ENCODE data around the gene CCDC40. TPM values are rescaled to one million over a fixed set of nuclear protein-coding genes. Genes with fewer than 3 reads are reported as not detected.
A peak's percentile ranks its signal among the peaks of the same experiment; 100 is the strongest.

The CCDC40 gene
- total RNA-seq, 1 experiment from 2014 or later, result 2.8 TPM

DNA sequence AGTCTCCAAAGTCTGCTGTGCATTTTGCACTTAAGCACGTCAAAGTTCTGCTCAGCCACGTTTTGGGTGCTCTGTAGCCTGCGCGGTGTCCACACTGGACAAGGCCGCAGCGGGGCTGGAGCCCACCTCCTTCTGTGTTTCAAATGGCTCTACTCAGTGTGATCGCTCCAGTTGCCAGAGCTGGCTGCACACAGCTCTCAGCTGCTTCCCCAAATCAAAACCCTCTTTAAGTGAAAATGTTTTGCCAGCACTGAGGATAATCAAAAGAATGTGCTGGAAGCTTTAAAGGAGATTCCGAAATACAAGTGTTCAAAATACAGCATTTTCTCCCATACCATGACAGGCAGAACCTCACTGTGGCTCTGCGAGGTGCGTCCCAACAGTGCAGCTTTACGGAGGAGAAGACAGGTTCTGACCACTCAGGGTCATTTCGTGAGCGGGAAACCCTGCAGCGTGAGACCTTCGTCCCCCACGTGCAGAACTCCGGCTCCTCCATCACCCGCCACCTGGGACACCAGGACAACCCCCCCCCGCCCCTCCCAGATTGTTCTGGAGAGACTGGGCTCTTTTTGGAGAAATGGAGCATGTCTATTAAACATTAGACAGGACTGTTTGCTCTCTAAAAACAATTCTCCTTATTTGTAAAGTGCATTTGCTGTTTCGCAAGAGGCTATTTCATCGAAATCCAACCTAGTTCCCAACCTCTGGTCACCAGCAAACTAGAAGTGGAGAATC, 17.4 kb upstream of the CCDC40 start:
- no peak for DNase-seq (ENCODE audit: low spot score)

DNA sequence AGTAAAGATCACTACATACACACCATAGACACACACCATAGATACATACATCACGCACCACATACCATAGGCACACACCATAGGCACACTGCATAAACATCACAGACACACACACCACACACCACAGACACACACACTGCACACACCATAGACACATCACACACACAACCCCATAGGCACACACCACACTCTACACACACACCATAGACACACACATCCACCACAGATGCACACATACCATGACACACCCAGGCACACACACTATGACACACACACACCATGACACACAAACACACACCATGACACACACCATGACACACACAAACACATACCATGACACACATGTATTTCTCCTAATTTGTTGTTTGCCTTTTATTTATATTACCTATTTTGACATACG, 14.8 kb upstream of the CCDC40 start:
- no peak for DNase-seq (ENCODE audit: low spot score)

GRCh38 chr17:80023481-80024205, 12.8 kb upstream of the CCDC40 start:
- no peak for DNase-seq (ENCODE audit: low spot score)

GRCh38 chr17:80024206-80024972, 12.1 kb upstream of the CCDC40 start:
- DNase-seq (ENCODE audit: low spot score), result no peak

GRCh38 chr17:80025140-80025539, 11.3 kb upstream of the CCDC40 start:
- DNase-seq (ENCODE audit: low spot score), result no peak

DNA sequence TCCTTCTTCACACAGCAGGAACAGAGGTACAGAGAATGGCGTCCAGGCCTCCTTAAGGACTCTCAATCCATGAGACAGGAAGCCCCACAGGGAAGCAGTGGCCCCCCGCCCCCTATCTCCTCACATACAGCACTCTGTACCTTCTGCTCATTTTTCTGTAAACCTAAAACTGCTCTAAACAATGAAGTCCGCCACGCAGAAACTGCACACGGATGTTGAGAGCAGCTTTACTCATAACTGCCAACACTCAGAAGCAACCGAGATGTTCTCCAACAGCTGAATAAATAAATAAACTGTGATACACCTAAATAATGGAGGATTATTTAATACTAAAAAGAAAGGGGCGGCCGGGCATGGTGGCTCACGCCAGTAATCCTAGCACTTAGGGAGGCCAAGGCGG, 10.6 kb upstream of the CCDC40 start:
- DNase-seq (ENCODE audit: low spot score), result no peak

GRCh38 chr17:80026359-80027042, 9.9 kb upstream of the CCDC40 start:
- no peak for DNase-seq (ENCODE audit: low spot score)

- DNase-seq (ENCODE audit: low spot score), result no peak
Measured at GRCh38 chr17:80027043-80027435, 9.4 kb upstream of the CCDC40 start.

DNA sequence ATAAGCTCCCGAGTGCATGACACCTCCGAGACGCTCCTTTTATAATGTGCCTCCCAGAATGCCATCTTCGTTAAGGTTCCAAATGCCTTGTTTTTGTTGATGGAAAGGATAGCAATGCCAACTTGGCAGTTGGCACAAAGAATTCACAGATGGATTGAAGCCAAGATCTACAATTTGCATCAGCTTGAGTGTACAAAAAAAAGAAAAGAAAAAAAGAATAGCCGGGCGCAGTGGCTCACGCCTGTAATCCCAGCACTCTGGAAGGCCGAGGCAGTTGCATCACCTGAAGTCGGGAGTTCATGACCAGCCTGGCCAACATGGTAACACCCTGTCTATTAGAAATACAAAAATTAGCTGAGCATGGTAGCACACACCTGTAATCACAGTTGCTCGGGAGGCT, 8.4 kb upstream of the CCDC40 start:
- DNase-seq (ENCODE audit: low spot score), result no peak

- DNase-seq (ENCODE audit: low spot score), result peak; percentile 93
Measured at GRCh38 chr17:80029258-80029974, 7.0 kb upstream of the CCDC40 start.

DNA sequence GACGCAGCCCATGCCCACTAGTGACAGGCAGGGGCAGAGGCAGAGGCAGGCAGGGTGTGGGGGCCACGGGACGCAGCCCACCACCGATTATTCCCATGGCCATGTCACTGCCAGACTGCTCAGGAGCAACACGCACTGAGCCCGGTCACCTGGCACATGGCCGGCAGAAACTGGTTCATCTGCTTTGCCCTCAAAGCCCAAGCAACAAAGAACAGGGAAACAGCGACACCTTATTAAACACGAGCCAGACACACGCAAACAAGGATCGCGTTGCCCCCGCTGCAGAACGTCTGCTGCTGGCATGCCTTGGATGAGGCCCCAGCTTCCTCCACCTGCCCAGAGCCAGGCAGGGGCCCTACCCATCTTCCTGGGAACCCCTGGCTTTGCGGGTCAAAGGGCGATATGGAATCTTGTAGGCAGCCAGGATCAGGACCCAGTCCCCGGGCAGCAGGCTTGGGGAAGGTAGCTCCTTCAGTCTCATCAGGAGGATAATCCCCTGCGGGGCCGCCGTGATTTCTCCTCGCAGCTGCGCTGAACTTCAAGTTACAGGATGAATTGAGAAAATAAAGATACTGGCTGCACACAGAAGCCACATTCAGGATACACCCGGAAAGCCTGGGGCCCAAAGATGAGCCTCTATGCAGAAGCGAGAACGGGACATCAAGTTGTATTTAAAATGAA, 5.6 kb upstream of the CCDC40 start:
- no peak for DNase-seq (ENCODE audit: low spot score)

DNA sequence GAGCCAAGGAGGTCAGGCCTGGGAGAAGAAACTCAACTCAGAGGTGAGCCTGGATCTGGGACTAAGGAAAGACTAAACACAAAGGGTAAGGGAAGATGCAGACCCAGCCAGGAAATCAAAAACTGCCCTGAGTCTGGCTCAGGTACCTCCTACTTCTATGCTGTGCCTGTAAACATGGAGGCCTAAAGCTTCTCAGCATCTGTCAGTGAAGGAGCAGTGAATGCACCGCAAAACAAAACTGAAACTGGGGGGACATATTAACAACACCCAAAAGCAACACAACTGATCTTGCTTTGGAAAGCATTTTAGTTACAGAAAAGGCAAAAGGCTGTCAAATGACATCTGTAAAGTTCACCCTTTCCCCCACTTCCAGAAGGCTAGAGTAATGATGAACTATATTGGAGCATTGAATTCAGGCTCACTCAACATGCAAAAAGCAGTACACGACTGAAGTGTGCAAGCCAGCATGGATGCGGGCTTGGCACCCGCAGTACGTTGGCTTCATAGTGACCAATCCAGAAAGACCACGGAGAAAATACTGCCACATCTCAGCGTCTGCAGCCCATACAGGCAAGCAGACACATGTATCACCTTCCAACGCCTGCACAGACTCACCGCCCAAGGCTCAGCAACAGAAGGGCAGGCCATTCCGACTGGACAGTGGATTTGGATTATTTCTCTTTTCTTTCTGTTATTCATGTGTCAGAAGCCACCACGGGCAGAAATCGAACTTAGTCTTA, 4.6 kb upstream of the CCDC40 start:
- no peak for DNase-seq (ENCODE audit: low spot score)

DNA sequence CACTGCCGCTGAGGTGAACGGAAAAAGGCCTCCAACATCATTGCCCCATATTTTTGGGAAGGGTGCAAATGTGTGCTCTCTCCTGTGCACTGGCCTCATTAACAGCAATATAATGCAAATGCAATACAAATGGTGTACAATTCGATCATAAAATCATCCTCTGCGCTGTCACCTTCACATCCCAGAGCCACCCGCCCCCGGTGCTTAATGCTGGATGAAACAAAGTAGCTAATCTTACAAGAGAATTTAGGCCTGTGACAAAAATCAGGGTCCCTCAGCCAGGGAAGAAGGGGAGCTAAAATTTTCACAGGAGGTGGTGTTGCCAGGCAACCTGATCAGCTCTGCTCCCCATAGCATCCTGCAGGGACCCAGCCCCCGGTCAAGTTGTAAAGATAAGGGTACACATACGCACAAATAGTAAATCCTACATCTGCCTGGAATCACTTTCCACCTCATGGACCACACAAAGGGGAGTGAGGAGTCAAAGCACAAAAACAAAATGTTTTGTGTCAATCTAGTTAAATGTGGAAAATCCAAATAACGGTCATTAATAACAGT, 3.7 kb upstream of the CCDC40 start:
- no peak for DNase-seq (ENCODE audit: low spot score)

DNA sequence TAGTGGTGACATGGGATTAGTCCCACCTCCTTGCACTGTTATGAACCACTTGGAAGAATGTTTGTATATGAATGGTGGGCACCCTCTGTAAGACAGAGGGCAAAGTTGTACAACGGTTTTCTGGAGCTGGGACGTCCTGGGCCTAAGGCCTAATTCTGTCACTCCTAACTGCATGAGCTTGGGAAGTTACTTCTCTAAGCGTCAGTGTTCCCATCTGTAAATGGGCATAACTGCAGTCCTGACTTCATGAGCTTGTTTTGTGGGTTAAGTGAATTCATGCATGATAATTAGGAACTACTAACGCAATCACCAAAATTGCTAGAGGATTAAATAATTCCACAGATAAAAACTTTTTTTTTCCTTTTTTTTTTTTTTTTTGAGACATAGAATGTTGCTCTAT, 2.6 kb upstream of the CCDC40 start:
- DNase-seq (ENCODE audit: low spot score), result no peak

GRCh38 chr17:80034791-80035686, 1.4 kb upstream of the CCDC40 start:
- no peak for DNase-seq (ENCODE audit: low spot score)

DNA sequence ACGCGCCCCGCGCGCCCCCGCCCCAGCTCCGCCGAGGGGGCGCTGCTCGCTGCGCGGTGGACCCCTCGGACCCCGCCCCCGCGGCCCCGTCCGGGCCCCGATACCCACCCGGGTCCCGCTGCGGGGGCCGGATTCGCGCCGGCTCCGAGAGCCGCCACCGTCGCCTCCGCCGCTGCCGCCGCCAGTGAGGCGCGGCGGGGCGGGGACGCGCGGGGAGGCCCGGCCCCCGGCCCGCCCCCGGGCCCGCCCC, 830 bp upstream of the CCDC40 start, which contains the start of gene TBC1D16:
TSS of gene TBC1D16 (minus strand) at position 186 of the 250 bp plus-strand sequence. CDS start 22,325 bp downstream, outside the sequence.
- DNase-seq (ENCODE audit: low spot score), result no peak

GRCh38 chr17:80036715-80037477, 454 bp downstream of the CCDC40 start:
- peak; percentile 42 for DNase-seq (ENCODE audit: low spot score)

DNA sequence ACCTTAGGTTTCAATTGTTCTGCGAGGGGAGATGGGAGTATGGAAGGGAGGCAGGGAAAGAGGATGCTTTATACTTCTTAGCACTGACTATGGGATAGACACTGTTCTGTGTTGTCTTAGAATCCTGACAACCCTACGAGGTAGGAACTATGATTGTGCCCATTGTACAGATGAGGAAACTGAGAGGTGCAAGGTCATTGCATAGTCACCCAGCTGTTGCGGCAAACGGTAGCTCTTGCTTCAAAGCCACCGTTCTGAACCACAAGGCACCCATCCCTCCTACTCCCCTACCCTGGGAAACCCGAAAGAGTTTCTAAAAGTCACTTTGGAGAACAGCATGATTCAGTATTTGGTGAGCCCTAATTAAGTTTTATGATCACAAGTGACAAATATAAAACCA, 7.5 kb downstream of the CCDC40 start:
- DNase-seq (ENCODE audit: low spot score), result no peak
